ENCODE data around the gene ZNF576. TPM values are rescaled to one million over a fixed set of nuclear protein-coding genes. Genes with fewer than 3 reads are reported as not detected.

The ZNF576 gene
- total and polyA plus RNA-seq, 2 donors (not counting 1 experiment from before 2014, with no cell fraction given), result 7.9 to 17.3 TPM

DNA sequence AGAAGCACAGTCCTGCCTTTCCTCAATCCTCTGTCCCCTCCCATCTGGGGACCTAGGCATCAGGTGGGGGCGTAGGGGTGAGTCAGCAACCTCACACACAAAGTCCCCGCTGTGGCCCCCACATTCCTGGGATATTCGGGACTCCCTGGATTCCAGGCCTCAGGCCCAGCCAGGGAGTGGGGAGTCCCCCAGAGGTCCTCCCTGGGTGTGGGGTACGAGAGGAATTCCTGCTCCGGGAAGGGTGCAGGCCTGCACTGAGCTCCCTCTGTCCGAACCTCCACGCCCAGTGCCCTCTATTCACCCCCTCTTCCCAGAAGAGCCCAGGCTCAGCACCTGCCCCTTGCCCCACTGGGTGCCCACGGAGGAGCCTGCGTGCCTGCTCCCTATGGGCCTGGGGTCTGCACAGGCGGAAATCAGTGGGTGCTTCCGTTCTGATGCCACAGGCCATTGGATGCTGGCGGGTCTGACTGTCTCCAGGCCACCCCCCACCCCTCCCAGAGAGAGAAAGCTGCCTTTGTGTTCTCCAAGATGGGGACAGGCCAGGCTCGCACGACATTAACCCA lies 39.8 kb downstream of the ZNF576 start:
- WGBS (ENCODE audit: insufficient coverage), result 99% methylated on average over 9 of the region's 14 CpGs
- TF ChIP-seq EZH2 (IDR thresholded peaks at IDR 0.05; ENCODE audit: borderline replicate concordance, insufficient read depth, low read depth, low read length, poor library complexity, severe bottlenecking), result no peak
- TF ChIP-seq, protein P1, sequence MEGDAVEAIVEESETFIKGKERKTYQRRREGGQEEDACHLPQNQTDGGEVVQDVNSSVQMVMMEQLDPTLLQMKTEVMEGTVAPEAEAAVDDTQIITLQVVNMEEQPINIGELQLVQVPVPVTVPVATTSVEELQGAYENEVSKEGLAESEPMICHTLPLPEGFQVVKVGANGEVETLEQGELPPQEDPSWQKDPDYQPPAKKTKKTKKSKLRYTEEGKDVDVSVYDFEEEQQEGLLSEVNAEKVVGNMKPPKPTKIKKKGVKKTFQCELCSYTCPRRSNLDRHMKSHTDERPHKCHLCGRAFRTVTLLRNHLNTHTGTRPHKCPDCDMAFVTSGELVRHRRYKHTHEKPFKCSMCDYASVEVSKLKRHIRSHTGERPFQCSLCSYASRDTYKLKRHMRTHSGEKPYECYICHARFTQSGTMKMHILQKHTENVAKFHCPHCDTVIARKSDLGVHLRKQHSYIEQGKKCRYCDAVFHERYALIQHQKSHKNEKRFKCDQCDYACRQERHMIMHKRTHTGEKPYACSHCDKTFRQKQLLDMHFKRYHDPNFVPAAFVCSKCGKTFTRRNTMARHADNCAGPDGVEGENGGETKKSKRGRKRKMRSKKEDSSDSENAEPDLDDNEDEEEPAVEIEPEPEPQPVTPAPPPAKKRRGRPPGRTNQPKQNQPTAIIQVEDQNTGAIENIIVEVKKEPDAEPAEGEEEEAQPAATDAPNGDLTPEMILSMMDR (IDR thresholded peaks at IDR 0.05), result no peak
- ChIA-PET POLR2A (no interaction called here), CTCF (no interaction called here)
- no peak for DNase-seq
- Histone ChIP-seq H3K27me3 (replicated peaks in 1 of 4; ENCODE audit: control extremely low read depth in 1 of 4, control insufficient read depth in 3 of 4, insufficient read depth in 4 of 4, low read length in 3 of 4) (peaks cover 0 to 54% (median 18%) of the 10 kb centered on the region in 4 experiments), H3K79me2 (ENCODE audit: control insufficient read depth, insufficient read depth, low read length) (no peaks in the 10 kb centered on the region), H3K4me1 (ENCODE audit: control insufficient read depth in 2 of 2, insufficient read depth in 2 of 2, low read length in 2 of 2) (peaks cover 20 to 26% of the 10 kb centered on the region in 2 donors), H4K20me1 (ENCODE audit: control insufficient read depth, insufficient read depth, low read length, poor library complexity, severe bottlenecking) (no peaks in the 10 kb centered on the region), H3K36me3 (replicated peaks in 1 of 2; ENCODE audit: control extremely low read depth in 1 of 2, control insufficient read depth in 1 of 2, extremely low read depth in 1 of 2, insufficient read depth in 2 of 2, low read length in 1 of 2) (no peaks in the 10 kb centered on the region), H3K4me3 (ENCODE audit: control extremely low read depth in 1 of 5, extremely low read depth in 1 of 5, insufficient read depth in 1 of 5, low read depth in 2 of 5, low read length in 4 of 5) (no peak overlapping the region), H3K4me2 (replicated peaks; ENCODE audit: low read depth, low read length, poor library complexity, severe bottlenecking) (no peak overlapping the region), H3K27ac (ENCODE audit: low read length in 2 of 2) (no peak overlapping the region), H2AFZ (ENCODE audit: insufficient read depth, low read depth, low read length, poor library complexity, severe bottlenecking) (no peak overlapping the region), H3K9me3 (ENCODE audit: control extremely low read depth in 1 of 3, control insufficient read depth in 2 of 3, insufficient read depth in 1 of 3, low read length in 2 of 3) (no peaks in the 10 kb centered on the region), H3K9ac (ENCODE audit: low read length) (no peak overlapping the region)
- Mint-ChIP-seq H3K9me3 (ENCODE audit: insufficient read depth) (no peaks in the 10 kb centered on the region), H3K4me1 (peaks cover 23% of the 10 kb centered on the region), H3K4me3 (no peak overlapping the region), H3K27ac (no peak overlapping the region), H3K27me3 (peaks cover 41% of the 10 kb centered on the region)
- no peak for ATAC-seq (ENCODE audit: low read depth)
- intact Hi-C loops (cut with micrococcal nuclease), result no loop called here

DNA sequence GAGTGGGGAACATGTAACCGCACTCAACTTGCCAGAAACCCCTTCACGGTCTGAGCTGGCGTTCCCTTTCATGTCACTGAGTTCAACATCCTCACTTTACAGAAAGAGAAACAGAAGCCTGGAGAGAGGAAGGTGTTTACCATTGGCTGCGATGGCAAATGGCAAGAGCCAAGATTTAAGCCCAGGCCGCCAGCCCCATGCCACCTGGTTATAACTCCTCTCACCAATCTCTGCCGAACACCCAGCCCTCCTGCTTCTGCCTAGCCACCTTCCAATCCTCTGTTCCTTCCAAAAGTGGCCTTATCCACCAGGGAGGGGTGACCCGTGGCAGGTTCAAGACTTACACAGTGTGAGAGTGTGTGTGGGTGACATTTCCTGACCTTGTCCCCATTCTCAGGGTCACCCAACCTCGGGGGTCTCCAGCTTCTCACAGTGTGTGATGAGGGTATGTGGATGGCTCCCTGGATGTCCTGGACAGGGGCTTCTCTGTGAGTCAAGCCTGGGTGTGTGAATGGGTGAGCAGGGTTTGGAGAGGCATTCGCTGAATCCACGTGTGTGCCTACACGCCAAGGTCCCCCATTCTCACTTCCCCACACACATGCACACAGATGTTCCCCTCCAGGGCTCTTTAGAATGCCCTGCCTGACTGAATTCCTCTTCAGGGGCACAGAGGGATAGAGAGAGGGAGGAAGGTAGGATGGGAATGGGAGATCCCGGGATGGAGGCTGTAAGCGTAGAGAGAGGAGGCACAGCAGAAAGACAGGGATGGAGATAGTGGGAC lies 42.0 kb downstream of the ZNF576 start:
- ChIA-PET POLR2A (no interaction called here), CTCF (no interaction called here)
- no peak for ATAC-seq (ENCODE audit: low read depth)
- 77% methylated on average over 6 of the region's 13 CpGs for WGBS (ENCODE audit: insufficient coverage)
- Histone ChIP-seq H4K20me1 (ENCODE audit: control insufficient read depth, insufficient read depth, low read length, poor library complexity, severe bottlenecking) (no peaks in the 10 kb centered on the region), H3K4me3 (ENCODE audit: control extremely low read depth in 1 of 5, extremely low read depth in 1 of 5, insufficient read depth in 1 of 5, low read depth in 2 of 5, low read length in 4 of 5) (no peak overlapping the region), H3K27me3 (replicated peaks in 1 of 4; ENCODE audit: control extremely low read depth in 1 of 4, control insufficient read depth in 3 of 4, insufficient read depth in 4 of 4, low read length in 3 of 4) (peaks cover 0 to 59% (median 18%) of the 10 kb centered on the region in 4 experiments), H3K36me3 (replicated peaks in 1 of 2; ENCODE audit: control extremely low read depth in 1 of 2, control insufficient read depth in 1 of 2, extremely low read depth in 1 of 2, insufficient read depth in 2 of 2, low read length in 1 of 2) (no peaks in the 10 kb centered on the region), H3K27ac (ENCODE audit: low read length in 2 of 2) (no peak overlapping the region), H3K79me2 (ENCODE audit: control insufficient read depth, insufficient read depth, low read length) (no peaks in the 10 kb centered on the region), H2AFZ (ENCODE audit: insufficient read depth, low read depth, low read length, poor library complexity, severe bottlenecking) (peak overlapping the region; percentile 65), H3K4me1 (ENCODE audit: control insufficient read depth in 2 of 2, insufficient read depth in 2 of 2, low read length in 2 of 2) (peaks cover 20 to 26% of the 10 kb centered on the region in 2 donors), H3K9me3 (ENCODE audit: control extremely low read depth in 1 of 3, control insufficient read depth in 2 of 3, insufficient read depth in 1 of 3, low read length in 2 of 3) (no peaks in the 10 kb centered on the region), H3K4me2 (replicated peaks; ENCODE audit: low read depth, low read length, poor library complexity, severe bottlenecking) (peak overlapping the region; percentile 97), H3K9ac (ENCODE audit: low read length) (no peak overlapping the region)
- Mint-ChIP-seq H3K27me3 (peaks cover 36% of the 10 kb centered on the region), H3K4me1 (peaks cover 25% of the 10 kb centered on the region), H3K27ac (peak overlapping the region; percentile 16), H3K9me3 (ENCODE audit: insufficient read depth) (no peaks in the 10 kb centered on the region), H3K4me3 (peak overlapping the region; percentile 80)
- intact Hi-C loops (cut with micrococcal nuclease), result loop anchor here (2.0 kb wide), 1 partner anchor 20 kb away; the partner anchor contains the start of gene ZNF428
- DNase-seq, result peak; percentile 65
- TF ChIP-seq, protein P1 (IDR thresholded peaks at IDR 0.05), result no peak
- no peak for TF ChIP-seq EZH2 (IDR thresholded peaks at IDR 0.05; ENCODE audit: borderline replicate concordance, insufficient read depth, low read depth, low read length, poor library complexity, severe bottlenecking)
